Skeletal muscle satellite cell (primary cell): ENCODE data around the gene STXBP5. TPM values are rescaled to one million over a fixed set of nuclear protein-coding genes. Genes with fewer than 3 reads are reported as not detected.
A peak's percentile ranks its signal among the peaks of the same experiment; 100 is the strongest.

Experiments
- H3K27me3 ChIP-seq: 2 replicates; pipeline ENCODE4 v1.7.0; 2013; ENCODE audit warnings: low read length; ENCODE audit not compliant: control insufficient read depth, insufficient read depth
- H3K36me3 ChIP-seq: 2 replicates; pipeline ENCODE4 v1.7.0; 2013; ENCODE audit warnings: mild to moderate bottlenecking, control low read depth, low read length; ENCODE audit not compliant: insufficient read depth
- H3K4me1 ChIP-seq: 2 replicates; pipeline ENCODE4 v1.7.0; 2013; ENCODE audit warnings: low read length; ENCODE audit not compliant: control insufficient read depth, insufficient read depth
- H3K4me2 ChIP-seq: 2 replicates; pipeline ENCODE4 v1.7.0; 2013; ENCODE audit warnings: mild to moderate bottlenecking, low read length
- H3K4me3 ChIP-seq: 2 replicates; pipeline ENCODE4 v1.7.0; 2013; ENCODE audit warnings: low read length
- H3K9ac ChIP-seq: 2 replicates; pipeline ENCODE4 v1.7.0; 2013; ENCODE audit warnings: mild to moderate bottlenecking, low read depth, low read length, moderate library complexity
- H3K9me3 ChIP-seq: replicated peaks from 2 replicates; pipeline ENCODE4 v1.7.0; 2013; ENCODE audit warnings: mild to moderate bottlenecking, control low read depth, low read length
- total RNA-seq: library from RNA; depleted of rRNA; stranded (reverse); fragments of >200 nt; gene quantifications from 2 replicates; pipeline ENCODE4 v1.2.3, GENCODE V29; 2012; rRNA removed

STXBP5 gene
- 73.6 and 112 TPM in 2 replicates for total RNA-seq

DNA sequence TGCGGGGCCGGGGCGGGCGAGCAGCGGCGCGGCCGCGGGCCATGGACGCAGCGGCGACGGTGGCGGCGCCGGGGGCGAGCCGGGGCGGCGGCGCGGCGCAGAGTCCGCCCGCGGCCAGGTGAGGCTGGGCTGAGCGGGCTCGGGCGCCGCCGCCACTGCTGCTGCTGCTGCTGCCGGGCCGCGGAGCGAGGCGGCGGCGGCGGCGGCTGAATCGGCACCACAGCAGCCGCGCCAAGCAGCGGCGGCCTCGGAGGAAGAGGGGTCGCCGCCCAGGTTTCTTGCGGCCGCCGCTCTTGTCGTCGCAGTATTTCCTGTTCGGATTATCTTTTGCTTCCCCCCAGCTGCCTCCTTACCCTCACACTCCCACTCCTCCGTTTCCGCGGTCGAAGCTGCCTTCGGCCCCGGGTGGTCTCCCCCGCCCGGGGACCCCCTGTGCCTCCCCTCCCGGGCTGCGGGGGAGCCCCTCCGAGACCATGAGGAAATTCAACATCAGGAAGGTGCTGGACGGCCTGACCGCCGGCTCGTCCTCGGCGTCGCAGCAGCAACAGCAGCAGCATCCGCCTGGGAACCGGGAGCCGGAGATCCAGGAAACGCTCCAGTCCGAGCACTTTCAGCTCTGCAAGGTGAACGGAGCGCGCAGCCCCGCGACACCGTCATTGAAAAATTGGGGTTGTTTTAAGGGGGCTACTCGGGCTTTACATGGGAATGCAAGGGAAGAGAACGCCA, at the start of gene STXBP5:
Gene STXBP5 (plus strand): TSS at position 358 of the 726 bp plus-strand sequence. CDS start 116 bp downstream, at position 474.
- H3K4me3 ChIP-seq, result peak within 1 kb of the TSS; percentile 76
- peak within 1 kb of the TSS; percentile 84 for H3K4me2 ChIP-seq
- no peaks in the 10 kb centered on the region for H3K9me3 ChIP-seq
- peaks cover 18% of the 10 kb centered on the region for H3K4me1 ChIP-seq
- peak within 1 kb of the TSS; percentile 99 for H3K9ac ChIP-seq
- peaks cover 19% of the 10 kb centered on the region for H3K36me3 ChIP-seq
- no peaks in the 10 kb centered on the region for H3K27me3 ChIP-seq

DNA sequence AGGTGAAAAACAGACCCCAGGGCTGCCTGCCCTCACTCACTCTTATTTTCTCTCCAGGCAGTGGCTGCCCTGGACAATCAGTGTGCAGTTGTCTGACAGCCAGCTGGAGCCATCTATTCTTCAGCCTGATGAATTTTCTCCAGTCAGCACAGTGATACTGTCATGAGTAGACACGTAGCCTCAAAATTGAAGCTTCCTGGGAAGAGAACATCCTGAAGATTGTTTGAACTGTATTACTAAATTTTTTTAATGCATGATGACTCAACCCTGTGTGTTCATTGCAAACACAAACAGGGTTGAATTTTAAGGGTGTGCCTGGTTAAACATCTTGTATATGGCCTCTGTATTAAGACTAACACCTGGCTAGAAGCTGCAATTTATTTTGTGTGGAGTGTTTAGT, 49.8 kb upstream of the STXBP5 start:
- Histone ChIP-seq H3K9ac (peak overlapping the region; percentile 75), H3K9me3 (no peaks in the 10 kb centered on the region), H3K4me1 (peaks cover 52% of the 10 kb centered on the region), H3K36me3 (no peaks in the 10 kb centered on the region), H3K4me2 (peak overlapping the region; percentile 61), H3K27me3 (no peaks in the 10 kb centered on the region), H3K4me3 (peak overlapping the region; percentile 49)

DNA sequence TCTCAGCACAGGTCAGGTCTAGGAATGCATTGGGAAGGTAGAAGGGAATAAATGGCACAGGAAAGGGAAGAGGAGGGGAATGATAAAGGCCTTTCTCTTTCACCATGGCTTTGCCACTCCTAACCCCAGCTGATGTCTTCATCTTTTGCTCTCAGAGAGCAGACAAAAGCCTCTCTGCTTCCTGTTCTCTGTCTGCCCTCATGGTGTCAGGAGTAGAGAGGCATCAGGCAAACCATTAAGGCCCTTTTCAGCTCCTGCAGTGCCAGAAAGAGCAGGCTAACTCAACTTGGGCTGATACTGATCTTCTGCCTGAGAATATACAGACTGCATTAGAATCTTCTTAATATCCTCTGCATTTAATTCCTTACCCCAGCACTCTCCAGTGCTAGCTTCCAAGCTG, 48.0 kb upstream of the STXBP5 start:
- Histone ChIP-seq H3K36me3 (no peaks in the 10 kb centered on the region), H3K4me3 (no peak overlapping the region), H3K4me1 (peaks cover 57% of the 10 kb centered on the region), H3K9ac (peak overlapping the region; percentile 31), H3K27me3 (no peaks in the 10 kb centered on the region), H3K9me3 (no peaks in the 10 kb centered on the region), H3K4me2 (peak overlapping the region; percentile 55)

DNA sequence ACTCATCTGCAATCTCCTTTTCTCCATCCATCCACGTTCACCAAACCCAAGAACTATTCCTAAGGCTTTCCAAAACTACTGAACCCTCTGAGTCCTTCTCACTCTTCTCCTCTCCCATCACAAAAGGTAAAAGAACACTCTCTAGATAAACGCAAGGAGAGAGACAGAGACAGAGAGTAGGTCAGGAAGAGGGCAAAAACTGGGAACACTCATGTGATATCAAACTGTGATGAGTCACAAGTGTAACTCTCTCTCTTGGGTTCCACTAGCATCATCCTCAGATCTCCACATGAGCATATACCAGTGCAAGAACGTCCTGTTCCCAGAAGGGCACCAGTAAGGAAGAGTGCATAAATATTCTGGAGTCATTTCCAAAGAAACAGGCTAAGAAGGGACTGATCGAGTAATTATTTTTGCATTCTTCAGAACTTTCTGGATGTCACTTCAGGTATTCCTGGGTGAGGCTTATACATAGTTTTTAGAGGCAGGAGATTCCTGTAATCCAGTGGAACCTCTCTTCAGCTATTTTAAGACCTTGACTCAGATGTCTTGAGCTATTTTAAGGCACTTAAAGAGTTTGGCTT, 47.3 kb upstream of the STXBP5 start:
- peaks cover 64% of the 10 kb centered on the region for H3K4me1 ChIP-seq
- H3K9ac ChIP-seq, result peak overlapping the region; percentile 73
- H3K36me3 ChIP-seq, result no peaks in the 10 kb centered on the region
- peak overlapping the region; percentile 13 for H3K4me3 ChIP-seq
- no peaks in the 10 kb centered on the region for H3K27me3 ChIP-seq
- H3K4me2 ChIP-seq, result peak overlapping the region; percentile 55
- H3K9me3 ChIP-seq, result no peaks in the 10 kb centered on the region

DNA sequence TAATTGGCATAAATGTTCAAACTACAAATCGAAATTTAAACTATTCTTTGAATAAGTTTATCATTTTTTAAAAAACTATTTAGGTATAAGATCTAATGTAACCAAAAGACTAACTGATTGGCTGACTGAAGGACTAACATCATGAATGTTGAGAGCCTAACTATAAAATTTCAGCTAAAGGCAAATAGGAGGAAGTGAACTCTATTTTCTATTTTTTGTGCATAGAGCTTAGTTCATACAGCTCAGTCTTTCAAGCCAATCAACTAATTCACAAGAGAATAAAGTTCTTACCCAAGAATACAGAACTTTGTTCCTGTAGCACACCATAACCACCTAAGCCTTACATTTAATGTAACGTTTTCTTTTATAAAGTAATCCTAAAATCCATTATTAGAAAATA, 46.3 kb upstream of the STXBP5 start:
- peak overlapping the region; percentile 55 for H3K4me2 ChIP-seq
- H3K4me3 ChIP-seq, result no peak overlapping the region
- H3K9ac ChIP-seq, result peak overlapping the region; percentile 73
- no peaks in the 10 kb centered on the region for H3K36me3 ChIP-seq
- H3K9me3 ChIP-seq, result no peaks in the 10 kb centered on the region
- H3K27me3 ChIP-seq, result no peaks in the 10 kb centered on the region
- peaks cover 69% of the 10 kb centered on the region for H3K4me1 ChIP-seq

DNA sequence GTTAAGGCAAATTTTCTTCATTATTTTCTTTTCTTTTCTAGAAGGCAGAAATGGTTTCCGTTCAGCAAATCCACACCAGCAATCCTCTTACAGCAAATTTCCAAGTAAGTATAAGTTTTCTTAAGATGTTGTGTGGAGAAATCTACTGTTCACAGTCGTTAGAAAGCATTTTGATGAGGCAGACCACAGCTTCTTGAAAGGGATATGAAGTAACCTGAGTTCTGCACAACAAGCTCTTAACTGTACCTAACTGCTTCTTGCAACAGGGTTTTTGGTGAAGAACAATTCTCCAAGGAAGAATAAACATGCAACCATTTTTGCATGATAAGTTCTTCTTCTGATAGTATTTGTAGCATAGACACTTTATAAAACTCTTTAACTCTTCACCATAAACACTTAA, 45.3 kb upstream of the STXBP5 start:
- no peaks in the 10 kb centered on the region for H3K27me3 ChIP-seq
- H3K4me1 ChIP-seq, result peaks cover 63% of the 10 kb centered on the region
- H3K4me3 ChIP-seq, result no peak overlapping the region
- no peak overlapping the region for H3K9ac ChIP-seq
- no peaks in the 10 kb centered on the region for H3K9me3 ChIP-seq
- H3K36me3 ChIP-seq, result no peaks in the 10 kb centered on the region
- no peak overlapping the region for H3K4me2 ChIP-seq

DNA sequence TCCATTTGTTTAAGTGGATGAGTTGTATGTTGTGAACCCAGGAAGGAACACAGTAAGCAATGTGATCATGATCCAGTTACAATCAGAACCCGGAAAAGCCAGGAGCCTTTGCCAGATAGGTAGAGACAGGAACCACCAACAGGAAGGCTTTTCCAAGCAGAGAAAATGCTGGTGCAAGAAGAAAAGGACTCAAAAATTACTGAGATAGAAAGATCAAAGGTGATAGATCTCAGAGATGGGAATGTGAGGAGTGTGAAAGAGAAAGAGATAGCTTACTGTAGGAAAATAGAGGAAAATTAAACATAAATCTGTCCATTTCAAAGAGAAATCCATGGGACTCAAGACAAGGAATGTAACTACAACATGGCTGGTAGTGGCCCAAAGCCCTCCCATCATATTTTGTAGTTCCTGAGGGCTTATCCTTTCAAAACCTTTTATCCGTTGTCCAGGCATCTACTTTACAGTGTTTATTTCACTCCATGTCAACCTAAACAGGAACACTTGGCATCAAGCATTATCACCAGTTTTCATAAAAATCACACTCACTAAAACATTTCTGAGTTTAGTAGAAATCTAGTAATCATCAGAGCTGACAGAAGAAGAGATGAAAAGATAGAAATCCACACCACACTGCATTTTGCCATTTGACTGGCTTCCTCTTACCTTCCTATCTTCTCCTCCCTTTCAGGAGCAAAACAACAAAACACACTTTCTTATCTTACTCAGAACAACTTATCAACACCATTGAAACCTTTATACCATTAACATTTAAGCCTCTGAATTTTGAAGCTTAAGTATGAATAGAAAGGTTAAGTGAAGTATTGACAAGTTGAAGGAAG, 44.5 kb upstream of the STXBP5 start:
- Histone ChIP-seq H3K9ac (no peak overlapping the region), H3K4me3 (no peak overlapping the region), H3K36me3 (no peaks in the 10 kb centered on the region), H3K4me1 (peaks cover 55% of the 10 kb centered on the region), H3K4me2 (no peak overlapping the region), H3K9me3 (no peaks in the 10 kb centered on the region), H3K27me3 (no peaks in the 10 kb centered on the region)

DNA sequence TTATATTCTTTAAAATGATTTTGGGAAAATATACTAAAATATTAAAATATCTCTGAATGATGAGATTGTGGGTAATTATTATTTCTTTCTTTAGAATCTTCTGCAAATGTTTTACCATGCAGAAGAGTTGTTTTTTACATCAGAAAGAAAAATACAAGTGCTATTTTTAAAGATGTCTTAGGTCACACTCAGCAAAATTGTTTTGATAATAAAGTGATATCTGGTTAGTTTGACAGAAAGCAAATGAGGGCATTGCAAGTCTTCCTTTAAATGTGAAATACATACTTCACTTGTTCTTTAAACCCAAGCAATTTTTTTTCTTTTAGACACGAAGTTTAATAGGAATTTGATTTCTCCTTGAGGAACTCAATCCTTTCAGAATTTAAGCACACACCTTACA, 43.6 kb upstream of the STXBP5 start:
- Histone ChIP-seq H3K4me1 (peaks cover 48% of the 10 kb centered on the region), H3K36me3 (no peaks in the 10 kb centered on the region), H3K27me3 (no peaks in the 10 kb centered on the region), H3K4me2 (no peak overlapping the region), H3K9ac (no peak overlapping the region), H3K9me3 (no peaks in the 10 kb centered on the region), H3K4me3 (no peak overlapping the region)

DNA sequence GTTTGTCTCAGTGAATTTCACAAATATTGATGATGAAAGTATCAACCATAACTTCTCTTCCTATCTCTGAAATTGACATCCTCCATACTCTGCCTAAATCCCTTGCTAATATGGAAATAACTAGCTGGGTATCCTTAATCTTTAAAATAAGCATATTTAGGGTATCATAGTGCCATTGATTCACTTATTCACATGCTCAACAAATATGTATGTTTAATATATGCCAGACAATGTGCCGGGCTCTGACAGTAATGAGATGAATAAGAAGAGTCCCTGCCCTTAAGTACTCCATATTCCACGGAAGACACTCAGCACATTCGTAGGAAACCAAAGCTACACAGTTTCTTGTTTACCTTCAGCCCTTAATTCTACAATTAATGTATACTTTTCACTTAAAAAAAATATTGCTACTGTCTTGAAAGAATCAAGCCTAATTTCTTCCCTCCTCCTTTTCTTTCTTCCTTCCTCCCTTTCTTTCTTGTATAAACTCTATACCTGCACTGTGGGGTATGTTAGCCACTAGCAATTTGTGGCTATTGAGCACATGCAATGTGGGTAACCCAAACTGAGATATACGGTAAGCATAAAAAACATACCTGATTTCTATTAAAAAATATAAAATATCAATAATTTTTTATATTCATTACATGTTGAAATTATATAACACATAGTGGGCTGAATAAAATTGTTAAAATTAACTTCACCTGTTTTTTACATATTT, 42.8 kb upstream of the STXBP5 start:
- Histone ChIP-seq H3K36me3 (no peaks in the 10 kb centered on the region), H3K4me1 (peaks cover 43% of the 10 kb centered on the region), H3K4me3 (no peak overlapping the region), H3K27me3 (no peaks in the 10 kb centered on the region), H3K9me3 (no peaks in the 10 kb centered on the region), H3K9ac (peak overlapping the region; percentile 46), H3K4me2 (no peak overlapping the region)

DNA sequence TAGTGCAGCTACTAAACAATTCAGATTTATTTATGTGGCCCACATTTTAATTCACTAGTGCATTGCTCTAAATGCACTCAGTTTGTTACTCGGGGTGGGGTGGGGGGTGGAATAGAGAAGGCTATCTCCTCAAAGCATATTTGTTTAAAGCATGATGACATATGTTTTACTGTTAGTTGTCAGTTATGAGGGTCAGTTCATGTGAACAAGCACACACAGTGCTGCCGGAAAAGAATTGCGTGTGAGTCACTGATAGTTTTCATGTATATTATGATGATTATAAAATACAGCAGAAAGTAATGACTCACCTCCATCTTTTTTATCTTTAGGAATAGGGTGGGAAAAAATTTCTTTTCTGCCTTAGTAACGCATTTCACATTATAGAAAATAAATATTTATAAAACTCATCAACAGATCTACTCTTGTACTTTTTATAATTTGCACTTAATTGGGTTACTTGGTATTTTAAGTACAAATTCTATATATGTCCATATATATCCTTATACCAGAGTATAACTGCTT, 42.2 kb upstream of the STXBP5 start:
- no peaks in the 10 kb centered on the region for H3K27me3 ChIP-seq
- peak overlapping the region; percentile 51 for H3K9ac ChIP-seq
- peak overlapping the region; percentile 14 for H3K4me2 ChIP-seq
- no peak overlapping the region for H3K4me3 ChIP-seq
- no peaks in the 10 kb centered on the region for H3K36me3 ChIP-seq
- H3K9me3 ChIP-seq, result no peaks in the 10 kb centered on the region
- H3K4me1 ChIP-seq, result peaks cover 42% of the 10 kb centered on the region

DNA sequence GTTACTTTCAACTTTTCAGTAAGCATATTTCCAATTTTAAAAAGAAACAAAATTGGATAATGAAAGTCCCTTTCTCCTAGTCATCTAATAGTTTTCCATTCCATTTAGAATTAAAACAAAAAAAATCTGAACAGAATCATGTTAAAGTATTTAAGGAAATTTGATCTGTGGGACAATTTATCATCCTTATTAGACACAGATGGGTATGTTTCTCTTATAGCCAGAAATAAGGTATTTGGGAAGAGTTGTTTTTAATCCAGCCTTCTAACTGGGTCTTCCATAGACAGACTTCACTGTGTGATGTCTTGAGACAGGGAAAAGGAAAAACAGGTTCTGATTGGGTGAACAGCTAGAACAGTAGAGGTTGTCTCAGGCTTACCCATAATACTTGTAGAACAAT, 39.5 kb upstream of the STXBP5 start:
- Histone ChIP-seq H3K4me2 (no peak overlapping the region), H3K4me1 (peaks cover 52% of the 10 kb centered on the region), H3K36me3 (no peaks in the 10 kb centered on the region), H3K9me3 (no peaks in the 10 kb centered on the region), H3K27me3 (no peaks in the 10 kb centered on the region), H3K4me3 (no peak overlapping the region), H3K9ac (no peak overlapping the region)
